IPS-NIHi7 (cell line): ENCODE results near the gene EXO5.
"Not testable (repeated sequence)": the region's sequence is repeated elsewhere in the genome, so short reads cannot be mapped to it uniquely, and the experiment has no call there.

Source experiments
- DNase-seq: peaks from one replicate; pipeline ENCODE4 v3.0.0; 2012; ENCODE audit warnings: mixed read lengths; ENCODE audit errors: extremely low spot score

The EXO5 gene

DNA sequence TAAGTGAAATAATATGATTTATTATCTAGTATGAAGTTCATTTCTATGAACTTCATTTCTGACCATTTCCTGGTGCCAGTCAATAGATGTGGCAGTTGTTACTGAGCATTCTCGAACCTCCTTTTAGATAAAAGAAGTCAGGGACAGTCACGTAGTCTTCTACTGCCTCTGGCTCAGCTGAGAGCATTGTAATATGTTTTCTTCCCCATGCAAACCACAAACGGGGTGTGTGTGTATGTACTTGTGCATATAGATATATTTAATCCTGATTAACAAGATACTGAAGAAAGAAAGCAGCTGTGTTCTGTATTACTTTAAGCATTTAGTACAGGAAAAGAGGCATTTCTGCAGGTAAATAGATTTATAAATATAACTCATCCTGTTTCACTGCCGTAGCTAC, 44.5 kb downstream of the EXO5 start:
- DNase-seq: no peak

DNA sequence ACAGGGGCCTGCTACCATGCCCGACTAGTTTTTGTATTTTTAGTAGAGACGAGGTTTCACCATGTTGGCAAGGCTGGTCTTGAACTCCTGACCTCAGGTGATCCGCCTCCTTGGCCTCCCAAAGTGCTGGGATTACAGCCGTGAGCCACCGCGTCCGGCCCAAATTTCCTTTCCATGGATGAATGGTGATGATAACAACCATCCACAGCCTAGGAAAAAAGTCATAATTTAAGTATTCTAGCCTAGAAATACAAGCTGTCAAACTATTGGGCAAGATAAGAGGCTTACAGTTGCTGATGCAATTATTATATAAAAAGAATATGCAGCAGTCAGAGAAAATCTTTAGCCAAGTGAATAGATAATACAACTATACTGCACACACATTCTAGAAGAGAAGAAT, 46.2 kb downstream of the EXO5 start:
- DNase-seq: not testable (repeated sequence)

DNA sequence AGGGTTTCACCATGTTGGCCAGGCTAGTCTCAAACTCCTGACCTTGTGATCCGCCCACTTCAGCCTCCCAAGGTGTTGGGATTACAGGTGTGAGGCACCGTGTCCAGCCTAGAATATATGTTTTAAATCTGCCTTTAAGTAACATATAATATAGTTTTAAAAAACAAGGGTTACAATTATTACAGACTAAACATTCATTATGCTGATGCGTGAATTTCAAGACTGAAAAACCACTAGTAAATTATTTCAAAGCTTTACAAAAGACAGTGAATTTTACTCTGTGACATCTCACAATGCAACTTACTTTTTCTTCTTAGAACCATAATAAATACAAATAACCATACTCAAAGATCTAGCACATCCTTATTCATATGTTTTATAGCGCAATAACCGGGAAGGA, 47.6 kb downstream of the EXO5 start:
- DNase-seq: no peak

DNA sequence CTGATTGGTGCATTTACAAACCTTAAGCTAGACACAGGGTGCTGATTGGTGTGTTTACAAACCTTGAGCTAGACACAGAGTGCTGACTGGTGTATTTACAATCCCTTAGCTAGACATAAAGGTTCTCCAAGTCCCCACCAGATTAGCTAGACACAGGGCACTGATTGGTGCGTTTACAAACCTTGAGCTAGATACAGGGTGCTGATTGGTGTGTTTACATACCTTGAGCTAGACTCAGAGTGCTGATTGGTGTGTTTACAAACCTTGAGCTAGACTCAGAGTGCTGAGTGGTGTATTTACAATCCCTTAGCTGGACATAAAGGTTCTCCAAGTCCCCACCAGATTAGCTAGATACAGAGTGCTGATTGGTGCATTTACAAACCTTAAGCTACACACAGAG, 49.7 kb downstream of the EXO5 start:
- DNase-seq: not testable (repeated sequence)

DNA sequence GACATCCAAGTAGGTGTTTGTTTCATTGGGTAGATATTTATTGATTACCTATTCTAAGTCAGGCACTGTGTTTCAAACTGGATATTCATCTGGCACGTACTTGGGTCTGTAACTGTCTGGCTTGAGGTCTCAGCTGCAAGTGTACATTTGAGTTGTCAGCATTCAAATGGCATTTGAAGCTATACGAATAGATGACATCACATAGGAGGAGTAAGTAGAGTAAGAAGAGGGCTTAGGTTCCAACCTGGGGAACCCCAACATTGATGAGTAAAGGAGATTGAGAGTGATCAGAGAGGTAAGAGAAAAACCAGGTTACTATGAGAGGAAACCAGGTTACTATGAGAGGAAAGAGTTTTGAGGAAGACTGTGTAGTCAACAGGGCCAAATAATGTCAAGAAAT, 53.6 kb downstream of the EXO5 start:
- no peak for DNase-seq

DNA sequence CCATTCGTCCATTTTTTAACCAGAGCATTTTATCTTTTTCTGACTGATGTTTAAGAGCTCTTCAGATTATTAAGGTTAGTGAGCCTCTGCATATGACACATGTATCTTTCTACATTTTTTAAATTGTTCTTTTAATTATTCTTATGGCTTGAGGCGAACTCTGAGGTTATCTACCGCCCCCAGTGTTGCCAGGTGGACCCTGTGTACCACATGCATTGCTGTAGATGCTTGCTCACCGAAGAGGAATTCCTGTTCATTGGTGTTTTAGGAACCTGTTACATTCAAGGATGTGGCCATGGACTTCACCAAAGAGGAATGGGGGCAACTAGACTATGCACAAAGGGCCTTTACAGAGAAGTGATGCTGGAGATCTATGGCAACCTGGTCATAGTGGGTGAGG, 54.7 kb downstream of the EXO5 start:
- DNase-seq: no peak

DNA sequence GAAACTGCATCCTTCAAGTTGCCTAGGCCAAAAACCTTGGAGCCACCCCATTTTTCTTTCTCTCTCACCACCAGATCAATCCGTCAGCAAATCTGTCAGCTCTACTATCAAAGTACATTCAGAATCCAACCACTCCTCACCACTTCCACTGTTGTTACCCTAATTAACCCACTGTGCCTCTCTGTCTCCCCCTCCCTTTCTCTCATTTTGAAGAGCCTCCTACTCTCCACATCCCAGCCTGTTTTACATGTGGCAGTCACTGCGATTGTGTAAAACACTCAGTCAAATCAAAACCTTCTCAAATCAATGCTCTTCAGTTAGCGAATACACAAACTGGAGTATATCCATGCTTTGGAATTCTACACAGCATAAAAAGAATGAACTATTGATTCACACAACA, 55.9 kb downstream of the EXO5 start:
- no peak for DNase-seq

DNA sequence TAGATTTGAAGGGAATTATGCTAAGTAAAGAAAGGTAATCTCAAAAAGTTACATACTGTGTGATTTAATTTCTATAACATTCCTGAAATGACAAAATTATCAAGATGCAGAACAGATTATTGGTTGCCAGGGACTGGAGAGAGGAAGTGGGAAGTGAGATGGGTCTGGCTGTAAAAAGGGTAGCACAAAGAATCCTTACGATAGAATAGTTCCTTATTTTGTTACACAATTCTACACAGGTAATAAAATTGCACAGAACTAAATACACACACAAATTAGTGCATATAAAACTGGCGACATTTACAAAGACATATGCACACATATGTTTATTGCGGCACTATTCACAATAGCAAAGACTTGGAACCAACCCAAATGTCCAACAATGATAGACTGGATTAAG, 56.3 kb downstream of the EXO5 start:
- no peak for DNase-seq
